ENCODE data around the gene ARRDC1. TPM values are rescaled to one million over a fixed set of nuclear protein-coding genes. Genes with fewer than 3 reads are reported as not detected.

ARRDC1 gene
- total and polyA plus RNA-seq, 3 experiments from 2014 or later, result 30.8 to 54.4 (median 35.2) TPM

GRCh38 chr9:137610944-137611343, 5.5 kb downstream of the ARRDC1 start:
- Mint-ChIP-seq H3K4me3 (no peak overlapping the region), H3K36me3 (peaks cover 0 to 20% (median 0%) of the 10 kb centered on the region in 3 donors), H3K27ac (peak overlapping the region in 3 of 8 donors; percentile 33 to 57 (median 53)), H3K4me1 (peaks cover 18 to 48% (median 25%) of the 10 kb centered on the region in 3 donors), H3K9me3 (no peaks in the 10 kb centered on the region), H3K27me3 (no peaks in the 10 kb centered on the region)
- no peaks in the 10 kb centered on the region for H3K36me3 ChIP-seq (ENCODE audit: insufficient read depth, low read length)
- ChIA-PET CTCF (no interaction called here), POLR2A (no interaction called here)
- H3K27ac ChIP-seq (ENCODE audit: low read depth, low read length), result no peak overlapping the region
- DNase-seq, result no peak
- H3K4me1 ChIP-seq (ENCODE audit: insufficient read depth, low read length), result peaks cover 30% of the 10 kb centered on the region
- no peaks in the 10 kb centered on the region for H3K9me3 ChIP-seq (ENCODE audit: low read length)
- no peak overlapping the region for H3K4me3 ChIP-seq (ENCODE audit: low read length)
- no peaks in the 10 kb centered on the region for H3K27me3 ChIP-seq (ENCODE audit: insufficient read depth, low read length, poor library complexity, severe bottlenecking)

DNA sequence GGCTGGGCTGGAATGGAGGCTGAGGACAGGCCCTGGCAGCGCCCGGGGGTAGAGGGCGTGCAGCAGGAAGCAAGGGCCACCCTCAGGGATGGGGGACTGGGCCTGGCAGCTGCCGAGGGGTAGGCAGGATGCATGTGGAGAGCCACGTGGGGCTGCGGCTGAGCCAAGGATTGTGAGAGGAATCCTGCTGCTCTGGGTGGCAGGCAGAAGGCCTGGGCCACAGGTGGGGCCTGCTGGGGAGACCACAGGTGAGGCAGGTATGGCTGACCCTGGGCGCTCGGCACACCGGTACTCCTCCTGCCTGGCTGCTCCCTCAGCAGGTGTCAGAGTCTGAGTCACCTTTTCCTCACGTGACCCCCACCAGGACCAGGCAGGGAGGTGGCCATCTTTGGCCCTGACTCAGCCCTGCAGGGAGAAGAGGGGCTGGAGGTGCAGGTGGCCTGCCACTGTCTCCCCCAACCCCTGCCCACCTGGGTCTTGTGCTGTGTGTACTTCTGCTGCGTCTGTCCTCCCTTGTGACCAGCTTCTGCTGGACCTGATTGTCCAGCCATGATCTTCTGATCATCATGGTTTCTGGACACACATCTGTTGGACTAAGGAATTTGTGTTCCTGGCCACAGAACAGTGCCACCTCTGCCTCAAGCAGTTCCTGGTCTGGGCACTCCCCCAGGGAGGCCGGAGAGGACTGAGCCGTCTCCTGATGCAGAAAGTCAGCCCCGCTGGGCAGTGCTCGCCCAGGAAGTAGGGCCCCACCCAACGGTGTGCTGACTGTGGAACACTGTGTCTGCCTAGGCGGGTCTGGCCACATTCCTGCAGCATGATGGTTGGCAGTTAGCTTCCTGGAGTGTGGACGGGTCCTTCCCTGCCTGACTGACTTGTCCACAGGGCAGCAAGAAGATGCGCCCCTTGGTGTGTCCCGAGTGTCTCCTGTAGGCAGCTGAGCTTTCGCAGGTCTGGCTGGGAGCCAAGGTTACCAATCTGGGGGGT, 6.4 kb downstream of the ARRDC1 start:
- H3K4me3 Mint-ChIP-seq, result peak overlapping the region in 1 of 7 donors; percentile 35

GRCh38 chr9:137612741-137613142, 7.3 kb downstream of the ARRDC1 start:
- Mint-ChIP-seq H3K9me3 (no peaks in the 10 kb centered on the region), H3K27me3 (no peaks in the 10 kb centered on the region), H3K36me3 (peaks cover 0 to 24% (median 0%) of the 10 kb centered on the region in 3 donors), H3K4me3 (no peak overlapping the region), H3K4me1 (peaks cover 11 to 40% (median 17%) of the 10 kb centered on the region in 3 donors), H3K27ac (peak overlapping the region in 3 of 8 donors; percentile 35 to 69 (median 52))
- Histone ChIP-seq H3K9me3 (ENCODE audit: low read length) (no peaks in the 10 kb centered on the region), H3K27ac (ENCODE audit: low read depth, low read length) (no peak overlapping the region), H3K4me3 (ENCODE audit: low read length) (no peak overlapping the region), H3K4me1 (ENCODE audit: insufficient read depth, low read length) (peaks cover 22% of the 10 kb centered on the region), H3K36me3 (ENCODE audit: insufficient read depth, low read length) (no peaks in the 10 kb centered on the region), H3K27me3 (ENCODE audit: insufficient read depth, low read length, poor library complexity, severe bottlenecking) (no peaks in the 10 kb centered on the region)
- CTCF ChIA-PET, result no interaction called here
- POLR2A ChIA-PET, result no interaction called here
- no peak for DNase-seq

More for the DNA sequence above, 6.4 kb downstream of the ARRDC1 start:
- peak in 2 of 5 donors; percentile 25 to 65 for DNase-seq
- no peak overlapping the region for H3K4me3 ChIP-seq (ENCODE audit: low read length)
- H3K4me1 Mint-ChIP-seq, result peaks cover 12 to 42% (median 19%) of the 10 kb centered on the region in 3 donors
- peaks cover 24% of the 10 kb centered on the region for H3K4me1 ChIP-seq (ENCODE audit: insufficient read depth, low read length)
- H3K9me3 Mint-ChIP-seq, result no peaks in the 10 kb centered on the region
- no peaks in the 10 kb centered on the region for H3K27me3 Mint-ChIP-seq
- POLR2A ChIA-PET, result no interaction called here
- no peaks in the 10 kb centered on the region for H3K27me3 ChIP-seq (ENCODE audit: insufficient read depth, low read length, poor library complexity, severe bottlenecking)
- H3K36me3 ChIP-seq (ENCODE audit: insufficient read depth, low read length), result no peaks in the 10 kb centered on the region
- H3K27ac ChIP-seq (ENCODE audit: low read depth, low read length), result peak overlapping the region; percentile 9
- H3K27ac Mint-ChIP-seq, result peak overlapping the region in 2 of 8 donors; percentile 57 to 69
- CTCF ChIA-PET, result no interaction called here
- peaks cover 0 to 21% (median 0%) of the 10 kb centered on the region in 3 donors for H3K36me3 Mint-ChIP-seq
- H3K9me3 ChIP-seq (ENCODE audit: low read length), result no peaks in the 10 kb centered on the region

GRCh38 chr9:137613259-137613658, 7.8 kb downstream of the ARRDC1 start:
- H3K36me3 Mint-ChIP-seq, result peaks cover 0 to 25% (median 0%) of the 10 kb centered on the region in 3 donors
- ChIA-PET CTCF (no interaction called here), POLR2A (no interaction called here)
- no peak overlapping the region for H3K27ac ChIP-seq (ENCODE audit: low read depth, low read length)
- no peaks in the 10 kb centered on the region for H3K27me3 ChIP-seq (ENCODE audit: insufficient read depth, low read length, poor library complexity, severe bottlenecking)
- H3K4me1 Mint-ChIP-seq, result peaks cover 14 to 41% (median 19%) of the 10 kb centered on the region in 3 donors
- no peak overlapping the region for H3K4me3 ChIP-seq (ENCODE audit: low read length)
- no peaks in the 10 kb centered on the region for H3K36me3 ChIP-seq (ENCODE audit: insufficient read depth, low read length)
- peak overlapping the region in 1 of 7 donors; percentile 59 for H3K4me3 Mint-ChIP-seq
- DNase-seq, result no peak
- peaks cover 27% of the 10 kb centered on the region for H3K4me1 ChIP-seq (ENCODE audit: insufficient read depth, low read length)
- H3K9me3 ChIP-seq (ENCODE audit: low read length), result no peaks in the 10 kb centered on the region
- H3K27ac Mint-ChIP-seq, result peak overlapping the region in 1 of 8 donors; percentile 52
- no peaks in the 10 kb centered on the region for H3K9me3 Mint-ChIP-seq
- H3K27me3 Mint-ChIP-seq, result no peaks in the 10 kb centered on the region

- no peaks in the 10 kb centered on the region for H3K9me3 Mint-ChIP-seq
- no peaks in the 10 kb centered on the region for H3K27me3 Mint-ChIP-seq
- Histone ChIP-seq H3K9me3 (ENCODE audit: low read length) (no peaks in the 10 kb centered on the region), H3K4me1 (ENCODE audit: insufficient read depth, low read length) (peaks cover 27% of the 10 kb centered on the region), H3K27ac (ENCODE audit: low read depth, low read length) (no peak overlapping the region), H3K27me3 (ENCODE audit: insufficient read depth, low read length, poor library complexity, severe bottlenecking) (no peaks in the 10 kb centered on the region), H3K36me3 (ENCODE audit: insufficient read depth, low read length) (no peaks in the 10 kb centered on the region), H3K4me3 (ENCODE audit: low read length) (no peak overlapping the region)
- DNase-seq, result no peak
- no peak overlapping the region for H3K27ac Mint-ChIP-seq
- H3K4me1 Mint-ChIP-seq, result peaks cover 14 to 34% (median 17%) of the 10 kb centered on the region in 3 donors
- POLR2A ChIA-PET, result no interaction called here
- no peak overlapping the region for H3K4me3 Mint-ChIP-seq
- CTCF ChIA-PET, result no interaction called here
- H3K36me3 Mint-ChIP-seq, result peaks cover 0 to 24% (median 0%) of the 10 kb centered on the region in 3 donors
Observed at GRCh38 chr9:137613738-137614523, 8.4 kb downstream of the ARRDC1 start.

DNA sequence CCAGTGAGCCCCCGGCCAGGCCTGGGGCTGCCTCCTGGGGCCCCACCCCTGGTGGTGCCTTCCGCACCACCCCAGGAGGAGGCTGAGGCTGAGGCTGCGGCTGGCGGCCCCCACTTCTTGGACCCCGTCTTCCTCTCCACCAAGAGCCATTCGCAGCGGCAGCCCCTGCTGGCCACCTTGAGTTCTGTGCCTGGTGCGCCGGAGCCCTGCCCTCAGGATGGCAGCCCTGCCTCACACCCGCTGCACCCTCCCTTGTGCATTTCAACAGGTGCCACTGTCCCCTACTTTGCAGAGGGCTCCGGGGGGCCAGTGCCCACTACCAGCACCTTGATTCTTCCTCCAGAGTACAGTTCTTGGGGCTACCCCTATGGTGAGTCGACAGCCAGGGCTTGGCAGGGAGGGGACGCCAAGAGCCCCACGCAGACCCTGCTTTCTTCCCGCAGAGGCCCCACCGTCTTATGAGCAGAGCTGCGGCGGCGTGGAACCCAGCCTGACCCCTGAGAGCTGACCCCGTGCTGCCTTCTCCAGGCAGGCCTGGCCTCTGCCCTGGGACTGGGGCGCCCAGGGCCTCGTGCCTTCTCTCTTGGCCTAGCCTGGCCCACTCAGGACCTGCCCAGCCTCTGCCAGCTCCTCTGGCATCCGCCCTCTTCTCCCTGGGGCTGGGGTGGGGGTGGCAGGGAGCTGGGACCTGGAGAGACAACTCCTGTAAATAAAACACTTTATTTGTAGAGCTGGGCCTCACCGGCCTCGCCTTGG, 9.3 kb downstream of the ARRDC1 start:
- H3K27ac ChIP-seq (ENCODE audit: low read depth, low read length), result no peak overlapping the region
- POLR2A ChIA-PET, result no interaction called here
- no peak overlapping the region for H3K4me3 Mint-ChIP-seq
- H3K9me3 ChIP-seq (ENCODE audit: low read length), result no peaks in the 10 kb centered on the region
- CTCF ChIA-PET, result no interaction called here
- peaks cover 19 to 35% (median 21%) of the 10 kb centered on the region in 3 donors for H3K4me1 Mint-ChIP-seq
- peaks cover 31% of the 10 kb centered on the region for H3K4me1 ChIP-seq (ENCODE audit: insufficient read depth, low read length)
- no peaks in the 10 kb centered on the region for H3K9me3 Mint-ChIP-seq
- no peaks in the 10 kb centered on the region for H3K27me3 Mint-ChIP-seq
- H3K4me3 ChIP-seq (ENCODE audit: low read length), result no peak overlapping the region
- H3K27ac Mint-ChIP-seq, result no peak overlapping the region
- peaks cover 0 to 27% (median 0%) of the 10 kb centered on the region in 3 donors for H3K36me3 Mint-ChIP-seq
- no peaks in the 10 kb centered on the region for H3K36me3 ChIP-seq (ENCODE audit: insufficient read depth, low read length)
- no peak for DNase-seq
- H3K27me3 ChIP-seq (ENCODE audit: insufficient read depth, low read length, poor library complexity, severe bottlenecking), result no peaks in the 10 kb centered on the region

- H3K27me3 ChIP-seq (ENCODE audit: insufficient read depth, low read length, poor library complexity, severe bottlenecking), result no peaks in the 10 kb centered on the region
- Mint-ChIP-seq H3K4me1 (peaks cover 26 to 42% (median 26%) of the 10 kb centered on the region in 3 donors), H3K27ac (no peak overlapping the region), H3K4me3 (peak overlapping the region in 2 of 7 donors; percentile 70 to 88), H3K36me3 (peaks cover 0 to 27% (median 0%) of the 10 kb centered on the region in 3 donors), H3K27me3 (no peaks in the 10 kb centered on the region), H3K9me3 (no peaks in the 10 kb centered on the region)
- CTCF ChIA-PET, result no interaction called here
- no peaks in the 10 kb centered on the region for H3K36me3 ChIP-seq (ENCODE audit: insufficient read depth, low read length)
- H3K27ac ChIP-seq (ENCODE audit: low read depth, low read length), result no peak overlapping the region
- H3K9me3 ChIP-seq (ENCODE audit: low read length), result no peaks in the 10 kb centered on the region
- POLR2A ChIA-PET, result no interaction called here
- H3K4me1 ChIP-seq (ENCODE audit: insufficient read depth, low read length), result peaks cover 36% of the 10 kb centered on the region
- no peak overlapping the region for H3K4me3 ChIP-seq (ENCODE audit: low read length)
- DNase-seq, result no peak
Observed at GRCh38 chr9:137615387-137615871, 9.9 kb downstream of the ARRDC1 start.

Measured in CD8-positive, alpha-beta memory T cell (primary cell).